Embryonic facial prominence (tissue), 1 donor: Measurements from ENCODE around the gene WIPI1.

Source experiments
- DNase-seq: peaks from one replicate; pipeline ENCODE4 v3.0.0-alpha.2; 2016; ENCODE audit errors: extremely low spot score

WIPI1 gene

GRCh38 chr17:68439656-68440290, 17.5 kb downstream of the WIPI1 start:
- no peak for DNase-seq

- DNase-seq, result no peak
Observed at GRCh38 chr17:68437979-68438822, 19.1 kb downstream of the WIPI1 start.

- peak; percentile 62 for DNase-seq
Observed at GRCh38 chr17:68435876-68436842, 21.1 kb downstream of the WIPI1 start.

- no peak for DNase-seq
Observed at GRCh38 chr17:68435361-68435760, 21.9 kb downstream of the WIPI1 start.

DNA sequence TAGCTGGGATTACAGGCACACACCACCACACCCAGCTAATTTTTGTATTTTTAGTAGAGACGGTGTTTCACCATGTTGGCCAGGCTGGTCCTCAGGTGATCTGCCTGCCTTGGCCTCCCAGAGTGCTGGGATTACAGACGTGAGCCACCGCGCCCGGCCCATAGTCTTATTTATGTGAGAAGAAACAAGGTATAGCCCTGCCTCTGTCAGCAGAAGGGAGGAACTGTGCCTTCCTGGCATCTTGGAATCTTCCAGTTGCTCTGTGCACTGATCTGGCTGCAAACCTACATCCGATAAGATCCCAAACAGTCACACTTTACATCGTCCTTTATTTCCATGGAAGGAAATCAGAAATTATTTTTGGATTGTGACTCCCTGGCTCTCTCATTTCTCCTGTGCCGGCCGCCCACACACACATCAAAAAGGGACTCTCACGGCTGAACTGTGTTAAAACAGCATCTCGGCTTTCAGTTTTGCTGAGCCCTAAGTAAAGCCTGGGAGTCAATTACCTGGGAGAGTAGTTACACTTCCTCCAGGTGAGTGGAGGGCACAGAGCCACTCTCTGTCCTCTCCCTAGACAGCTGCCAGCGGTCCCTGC, 23.3 kb downstream of the WIPI1 start:
- no peak for DNase-seq

GRCh38 chr17:68433211-68433610, 24.1 kb downstream of the WIPI1 start:
- DNase-seq, result no peak

GRCh38 chr17:68432086-68432864, 25.0 kb downstream of the WIPI1 start:
- no peak for DNase-seq

DNA sequence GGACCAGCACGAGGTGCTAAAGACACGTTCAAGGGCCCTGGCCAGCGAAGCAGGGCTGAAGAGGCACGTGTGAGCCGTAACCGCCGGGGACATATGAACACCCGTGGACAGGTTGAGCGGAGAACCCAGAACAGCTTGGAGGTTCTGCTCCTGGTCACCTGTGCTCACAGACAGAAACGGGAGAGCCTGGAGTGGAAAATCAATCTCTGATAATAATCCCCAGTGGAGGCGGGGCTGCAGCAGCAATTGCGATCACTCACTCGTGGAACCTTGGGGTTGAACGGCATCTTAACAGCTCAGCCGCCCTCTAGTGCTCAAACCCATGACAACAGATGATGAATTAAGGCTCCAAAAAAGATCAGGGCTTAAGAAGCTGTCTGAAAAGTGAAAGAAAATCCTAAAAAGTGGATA, 25.6 kb downstream of the WIPI1 start:
- no peak for DNase-seq

DNA sequence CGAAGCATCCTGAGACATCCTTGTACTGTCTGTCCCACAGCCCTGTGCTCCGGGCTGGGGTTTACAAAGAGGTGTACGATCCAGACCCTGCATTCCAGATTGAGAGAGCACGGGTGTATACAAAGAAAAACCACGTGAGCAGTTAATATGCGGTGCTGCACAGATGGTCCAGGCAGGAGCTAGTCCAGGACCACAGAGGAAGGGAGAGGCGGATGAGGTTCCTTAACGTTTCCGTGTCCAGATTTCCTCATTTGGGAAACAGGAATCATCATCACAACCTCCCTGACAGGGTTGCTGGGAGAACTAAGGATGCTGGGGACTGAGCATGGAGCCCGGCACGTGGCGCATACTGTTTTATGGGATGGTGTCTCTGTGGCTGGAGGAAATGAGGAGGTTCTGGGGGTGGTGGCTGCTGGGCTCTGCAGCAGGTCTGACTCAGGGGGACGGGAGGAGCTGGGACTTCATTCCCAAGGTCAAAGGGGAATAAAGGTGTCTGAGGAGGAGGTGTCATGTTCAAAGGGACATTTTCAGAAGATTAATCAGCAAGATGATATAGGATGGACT, 26.2 kb downstream of the WIPI1 start:
- DNase-seq, result no peak

DNA sequence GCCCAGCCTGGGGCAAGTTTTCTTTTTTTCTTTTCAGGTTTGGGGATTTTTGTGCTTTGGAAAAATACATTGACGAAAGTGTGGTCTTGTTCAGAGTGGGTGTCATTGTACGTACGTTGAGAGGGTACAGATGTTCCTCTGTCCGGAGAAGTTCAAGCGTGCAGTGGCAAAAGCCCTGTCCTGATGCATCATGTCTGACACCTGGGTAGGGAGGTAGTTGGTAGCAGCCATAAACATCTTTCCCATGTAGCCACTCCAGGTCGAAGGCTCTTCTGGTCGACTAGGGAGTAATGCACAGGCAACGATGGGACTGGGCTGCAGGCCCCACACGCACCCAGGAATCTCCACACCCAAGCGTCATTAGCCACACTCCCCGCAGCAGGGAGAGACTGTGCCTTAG, 27.4 kb downstream of the WIPI1 start:
- no peak for DNase-seq

- DNase-seq, result no peak
Observed at GRCh38 chr17:68428498-68429172, 28.7 kb downstream of the WIPI1 start.

- no peak for DNase-seq
Observed at GRCh38 chr17:68427575-68427974, 29.7 kb downstream of the WIPI1 start.

- DNase-seq, result no peak
Observed at GRCh38 chr17:68425979-68426378, 31.3 kb downstream of the WIPI1 start.

- DNase-seq, result no peak
Observed at GRCh38 chr17:68424861-68425260, 32.4 kb downstream of the WIPI1 start.

DNA sequence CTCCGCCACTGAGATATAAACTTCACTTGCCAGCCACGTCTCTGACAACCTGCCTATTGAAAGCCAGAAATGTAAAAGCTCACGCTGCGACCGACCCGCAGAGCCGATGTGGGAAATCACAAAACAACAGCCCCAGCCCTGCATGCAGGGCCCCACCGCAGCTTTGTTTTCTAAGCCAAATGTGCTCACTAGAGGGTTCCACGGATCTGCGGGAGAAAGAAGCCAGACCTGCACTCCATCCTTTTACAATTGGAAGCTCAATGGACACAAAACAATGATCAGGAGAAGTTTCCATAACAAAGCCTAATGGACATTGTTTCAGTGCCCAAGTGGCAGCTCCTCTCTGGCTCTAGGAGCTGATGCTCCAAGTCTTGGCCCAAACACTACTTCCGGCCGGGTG, 33.1 kb downstream of the WIPI1 start:
- DNase-seq, result no peak

- DNase-seq, result no peak
Observed at GRCh38 chr17:68423251-68423650, 34.0 kb downstream of the WIPI1 start.

GRCh38 chr17:68422821-68423220, 34.5 kb downstream of the WIPI1 start:
- DNase-seq, result no peak

DNA sequence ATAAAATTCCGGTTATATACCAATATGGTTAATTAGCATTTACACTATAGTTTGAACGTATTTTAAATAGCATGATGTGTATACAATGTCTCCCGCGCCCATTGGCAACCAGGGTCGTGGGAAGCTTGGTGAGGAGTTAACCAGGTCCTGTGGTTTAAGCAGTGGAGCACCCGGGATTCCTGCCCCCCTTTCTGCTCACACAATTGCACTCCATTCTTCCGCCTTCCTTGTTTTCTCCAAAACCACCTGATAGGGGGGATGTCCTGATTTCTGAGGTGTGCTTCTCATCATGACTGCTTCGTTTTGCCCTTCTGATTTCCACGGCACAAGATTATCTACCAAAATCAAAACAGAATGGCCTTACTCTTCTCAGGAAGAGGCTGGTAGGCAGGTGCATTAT, 35.8 kb downstream of the WIPI1 start:
- DNase-seq, result no peak

- no peak for DNase-seq
Observed at GRCh38 chr17:68420065-68420464, 37.2 kb downstream of the WIPI1 start.

- DNase-seq, result no peak
Observed at GRCh38 chr17:68418876-68419275, 38.4 kb downstream of the WIPI1 start.
